GM19043 (cell line): Measurements from ENCODE around the gene PMIS2.
A peak's percentile ranks its signal among the peaks of the same experiment; 100 is the strongest.

Source experiments
- ATAC-seq: cut with Tn5 transposase; IDR thresholded peaks from one replicate; pipeline ENCODE4 v1.9.1; 2021; ENCODE audit warnings: low read depth; ENCODE audit not compliant: unreplicated experiment

Gene PMIS2

DNA sequence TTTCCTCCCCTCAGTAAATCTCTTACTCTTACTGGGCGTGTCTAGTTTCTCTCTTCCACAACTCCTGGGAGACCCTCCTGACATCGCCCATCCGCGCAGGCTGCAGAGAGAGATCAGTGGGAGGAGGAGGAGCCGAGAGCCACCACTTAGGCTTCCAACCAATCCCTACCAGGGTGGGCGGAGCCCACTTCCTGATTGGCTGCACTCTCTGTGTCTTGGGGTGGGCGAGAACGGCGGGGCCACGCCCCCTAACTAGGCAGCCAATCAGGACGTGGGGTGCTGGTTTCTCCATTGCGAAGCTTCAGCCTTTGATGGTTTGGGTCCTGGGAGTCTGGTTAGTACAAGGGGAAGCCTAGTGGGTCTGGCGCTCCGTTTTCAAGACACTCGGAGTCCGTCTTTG, at the start of gene PMIS2:
Gene PMIS2 (plus strand): TSS at position 326 of the 400 bp plus-strand sequence. CDS start 87 bp downstream, outside the sequence.
- no peak for ATAC-seq

GRCh38 chr19:35539314-35539713, 46.7 kb upstream of the PMIS2 start:
- ATAC-seq: no peak

DNA sequence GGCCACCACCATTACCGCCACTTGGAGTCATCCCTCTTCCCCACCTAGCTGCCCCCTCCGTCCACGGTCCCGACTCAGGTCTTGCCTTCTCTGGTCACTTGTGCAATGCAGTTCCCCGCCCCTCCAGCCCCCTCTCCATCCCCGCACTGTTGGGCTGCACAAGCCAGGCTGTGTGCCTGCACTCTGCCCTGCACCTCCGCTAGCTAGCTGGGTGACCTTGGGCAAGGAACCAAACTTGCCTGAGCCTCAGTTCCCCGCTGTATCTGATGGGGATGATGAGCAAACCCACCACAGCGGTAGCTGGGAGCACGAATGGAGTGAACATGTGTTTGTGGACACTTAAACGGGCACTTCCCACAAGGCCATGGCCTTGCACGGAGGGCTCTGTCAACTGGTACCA, 46.1 kb upstream of the PMIS2 start:
- ATAC-seq: no peak

DNA sequence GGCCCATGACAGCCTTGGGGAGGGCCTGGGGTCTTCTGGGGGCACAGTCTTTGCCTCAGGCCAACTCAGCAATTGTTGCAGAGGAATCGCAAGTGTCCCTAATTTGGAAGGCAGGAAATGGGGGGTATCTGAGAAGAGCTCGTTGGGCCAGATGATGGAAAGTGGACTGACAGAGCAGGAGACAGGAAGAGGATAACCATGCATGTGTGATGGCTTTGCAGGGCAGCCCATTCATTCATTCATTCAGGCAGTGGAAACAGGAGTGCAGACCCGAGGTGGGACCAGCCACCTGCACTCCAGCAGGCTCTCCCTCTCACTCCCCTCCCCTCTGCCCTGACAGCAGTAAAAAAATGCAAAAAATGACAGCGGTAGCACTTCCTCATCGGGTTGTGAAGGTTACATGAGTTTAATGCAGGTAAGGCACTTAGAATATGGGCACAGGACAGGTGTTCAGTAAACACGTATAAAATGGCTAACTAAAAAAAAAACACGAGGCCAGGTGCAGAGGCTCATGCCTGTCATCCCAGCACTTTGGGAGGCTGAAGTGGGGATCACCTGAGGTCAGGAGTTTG, 45.5 kb upstream of the PMIS2 start:
- no peak for ATAC-seq

- no peak for ATAC-seq
Measured at GRCh38 chr19:35542209-35542608, 43.8 kb upstream of the PMIS2 start.

GRCh38 chr19:35543280-35544109, 42.5 kb upstream of the PMIS2 start:
- no peak for ATAC-seq

- ATAC-seq: no peak
Measured at GRCh38 chr19:35544110-35544802, 41.7 kb upstream of the PMIS2 start.

DNA sequence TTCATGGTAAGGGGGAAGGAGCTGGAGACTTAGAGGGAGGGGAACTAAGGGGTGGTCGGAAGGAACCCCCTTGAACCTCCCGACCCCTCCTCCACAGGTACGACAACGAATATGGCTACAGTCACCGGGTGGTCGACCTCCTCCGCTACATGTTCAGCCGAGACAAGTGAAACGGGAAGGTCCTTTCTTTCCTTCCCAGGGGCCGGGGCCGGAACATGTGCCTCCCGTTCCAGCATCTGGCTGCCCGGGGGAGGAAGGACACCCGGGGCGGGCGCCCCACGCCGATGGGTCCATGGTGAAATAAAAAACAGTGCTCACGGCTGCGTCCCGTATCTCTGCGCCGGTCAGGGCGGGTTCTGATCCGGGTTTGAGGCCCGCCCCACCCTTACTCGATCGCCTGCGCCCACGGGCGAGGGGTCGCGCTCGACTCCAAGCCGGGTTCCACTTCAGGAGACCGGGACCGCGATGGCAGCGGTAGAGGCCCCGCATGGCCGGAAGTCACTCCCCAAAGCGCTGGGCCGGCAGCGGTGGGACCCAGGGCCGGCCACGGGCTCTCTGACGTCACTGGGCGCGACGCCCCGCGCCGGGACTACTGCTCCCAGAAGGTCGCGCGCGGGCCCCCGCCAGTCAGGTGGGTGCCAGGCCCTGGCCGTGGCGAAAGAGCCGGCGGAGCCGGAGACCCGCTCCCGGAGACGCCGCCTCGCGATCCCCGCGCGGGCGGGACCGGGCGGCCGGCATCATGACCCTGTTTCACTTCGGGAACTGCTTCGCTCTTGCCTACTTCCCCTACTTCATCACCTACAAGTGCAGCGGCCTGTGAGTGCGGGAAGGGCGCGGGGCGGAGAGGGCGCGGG, 40.7 kb upstream of the PMIS2 start, which contains the start of gene TMEM147:
Gene TMEM147 (plus strand): TSS at position 626 of the 854 bp plus-strand sequence. CDS start 114 bp downstream, at position 740.
- ATAC-seq: peak; percentile 81

GRCh38 chr19:35545855-35546381, 40.1 kb upstream of the PMIS2 start:
- ATAC-seq: peak; percentile 23

DNA sequence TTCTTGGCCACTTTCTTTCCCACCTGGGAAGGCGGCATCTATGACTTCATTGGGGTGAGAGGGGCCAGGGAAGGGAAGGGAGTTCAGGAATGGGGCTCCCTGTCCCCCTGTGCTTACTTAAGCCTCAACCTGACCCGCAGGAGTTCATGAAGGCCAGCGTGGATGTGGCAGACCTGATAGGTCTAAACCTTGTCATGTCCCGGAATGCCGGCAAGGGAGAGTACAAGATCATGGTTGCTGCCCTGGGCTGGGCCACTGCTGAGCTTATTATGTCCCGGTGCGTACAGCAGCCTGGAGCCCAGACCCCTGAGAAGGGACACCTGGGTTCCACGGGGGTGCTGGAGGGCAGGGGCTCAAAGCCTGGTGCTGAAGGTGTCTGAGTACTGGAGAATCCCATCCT, 39.4 kb upstream of the PMIS2 start:
- no peak for ATAC-seq

- ATAC-seq: no peak
Measured at GRCh38 chr19:35549174-35549788, 36.7 kb upstream of the PMIS2 start.

DNA sequence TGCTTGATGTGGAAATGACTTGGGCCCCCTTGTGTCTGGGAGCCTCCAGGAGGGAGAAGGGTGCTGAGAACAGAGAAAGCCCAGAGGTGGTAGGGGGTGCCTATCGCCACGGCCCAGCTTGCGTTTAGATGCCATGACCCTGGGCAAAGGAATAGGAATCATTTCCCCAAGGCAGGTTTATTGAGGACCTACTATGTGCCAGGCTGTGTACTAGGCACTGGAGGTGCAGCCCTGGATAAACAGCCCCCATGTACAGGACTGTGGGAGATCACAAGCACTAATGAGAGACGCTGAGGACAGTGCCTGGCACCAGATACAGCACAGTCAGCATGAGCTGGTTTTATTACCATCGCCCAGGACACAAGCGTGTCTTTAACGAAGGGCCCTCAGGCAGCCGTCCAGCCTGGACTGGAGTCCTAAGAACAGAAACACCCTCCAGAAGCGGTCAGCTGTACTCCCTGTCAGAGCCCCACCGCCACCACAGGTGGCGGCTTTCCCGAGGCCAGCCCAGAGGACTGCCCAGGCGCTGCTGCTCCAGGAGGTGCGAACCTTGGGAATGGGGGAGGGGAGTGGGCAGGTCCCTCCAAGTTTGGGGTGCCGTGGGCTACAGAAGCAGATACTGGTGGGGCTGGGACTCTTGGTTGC, 36.0 kb upstream of the PMIS2 start:
- ATAC-seq: no peak

DNA sequence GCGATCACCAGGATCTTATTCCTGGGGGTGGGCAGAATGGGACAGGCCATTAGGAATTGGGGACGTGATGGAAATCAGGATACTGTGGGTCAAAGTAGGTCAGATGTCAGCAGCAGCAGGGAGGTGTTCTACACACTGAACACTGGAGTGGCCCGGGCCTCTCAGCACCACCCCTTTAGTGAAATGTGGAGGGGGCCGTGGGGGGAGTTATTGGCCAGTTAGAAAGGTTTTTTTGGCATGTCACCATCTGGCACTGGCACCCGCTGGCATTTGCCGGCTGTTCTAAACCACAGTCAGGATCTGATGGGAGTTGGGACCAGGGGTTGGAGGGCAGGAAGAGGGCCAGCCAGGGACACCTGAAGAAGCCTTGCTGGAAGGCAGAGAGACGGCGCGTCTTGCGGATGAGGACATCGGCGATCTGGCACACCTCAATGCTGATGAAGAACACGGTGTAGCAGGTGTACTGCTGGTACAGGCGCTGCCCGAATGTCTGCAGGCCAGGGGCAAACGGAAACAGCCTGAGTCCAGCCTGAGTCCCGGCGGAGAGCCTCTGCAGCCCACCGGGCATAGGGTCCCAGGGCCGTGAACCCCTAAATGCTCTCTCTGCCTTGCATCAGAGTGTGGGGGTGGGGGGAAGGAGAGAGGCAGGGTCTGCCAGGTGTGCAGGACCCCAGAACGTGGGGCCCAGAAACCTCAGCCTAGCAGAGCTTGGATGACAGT, 34.7 kb upstream of the PMIS2 start:
- ATAC-seq: no peak

DNA sequence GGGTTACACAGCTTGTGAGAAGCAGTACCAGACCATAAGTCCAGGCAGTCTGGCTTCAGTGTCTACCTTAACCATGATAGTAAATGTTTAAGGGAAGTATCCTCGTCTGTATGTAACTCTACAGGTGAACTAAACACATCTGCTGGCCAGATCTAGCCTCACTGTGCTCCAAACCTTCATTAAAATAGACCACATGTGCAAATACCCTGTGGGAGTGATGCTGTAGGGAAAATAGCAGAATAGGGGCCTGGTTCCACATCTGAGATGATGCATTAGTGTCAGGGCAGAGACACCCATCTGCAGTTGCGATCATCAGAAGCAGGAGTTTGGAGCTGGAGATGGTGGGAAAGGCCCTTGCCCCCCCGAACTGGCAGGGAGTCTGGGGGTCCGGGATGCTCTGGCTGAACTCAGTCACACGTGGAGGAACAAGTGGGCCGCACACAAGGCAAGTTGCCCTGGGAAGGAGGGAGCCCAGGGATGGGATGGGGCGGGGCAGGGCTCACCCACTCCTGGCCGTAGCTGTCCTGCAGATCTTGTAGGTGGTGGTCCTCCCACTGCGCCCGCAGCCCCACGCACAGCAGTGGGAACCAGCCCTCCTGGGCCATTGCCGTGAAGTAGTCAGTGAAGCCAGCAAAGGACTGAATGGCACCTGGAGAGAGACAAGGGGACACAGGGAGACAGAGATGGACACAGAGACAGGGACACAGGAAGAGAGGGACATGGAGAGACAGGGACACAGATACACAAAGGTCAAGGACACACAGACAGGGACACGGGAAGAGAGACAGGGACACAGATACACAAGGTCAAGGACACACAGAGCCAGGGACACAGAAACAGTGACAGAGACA, 33.2 kb upstream of the PMIS2 start:
- no peak for ATAC-seq

DNA sequence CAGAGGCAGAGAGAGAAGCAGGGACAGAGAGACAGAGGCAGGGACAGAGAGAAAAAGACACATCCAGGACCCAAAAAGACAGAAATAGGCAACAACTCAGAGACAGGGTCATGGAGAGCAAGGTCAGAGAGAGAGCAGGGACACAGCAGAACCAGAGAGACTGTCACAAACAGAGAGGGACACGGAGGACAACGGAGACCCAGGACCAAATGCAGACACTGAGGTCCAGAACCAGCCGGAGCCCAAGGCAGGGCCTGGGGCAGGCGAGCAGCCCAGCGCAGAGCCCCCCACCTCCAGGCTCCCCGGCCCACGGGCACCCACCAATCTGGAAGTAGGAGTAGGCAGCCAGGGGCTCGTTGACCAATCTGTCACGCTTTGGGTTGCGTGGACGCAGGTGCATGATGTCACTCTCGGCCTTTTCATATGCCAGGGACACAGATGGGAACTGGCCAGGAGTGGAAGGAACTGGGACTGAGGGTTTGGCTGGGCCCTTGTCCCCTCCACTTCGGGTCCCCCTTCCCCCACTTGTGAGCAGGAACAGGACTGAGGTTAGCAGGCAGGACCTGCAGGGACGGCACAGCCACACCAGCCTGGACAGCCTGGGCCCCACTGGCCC, 32.5 kb upstream of the PMIS2 start:
- ATAC-seq: no peak

DNA sequence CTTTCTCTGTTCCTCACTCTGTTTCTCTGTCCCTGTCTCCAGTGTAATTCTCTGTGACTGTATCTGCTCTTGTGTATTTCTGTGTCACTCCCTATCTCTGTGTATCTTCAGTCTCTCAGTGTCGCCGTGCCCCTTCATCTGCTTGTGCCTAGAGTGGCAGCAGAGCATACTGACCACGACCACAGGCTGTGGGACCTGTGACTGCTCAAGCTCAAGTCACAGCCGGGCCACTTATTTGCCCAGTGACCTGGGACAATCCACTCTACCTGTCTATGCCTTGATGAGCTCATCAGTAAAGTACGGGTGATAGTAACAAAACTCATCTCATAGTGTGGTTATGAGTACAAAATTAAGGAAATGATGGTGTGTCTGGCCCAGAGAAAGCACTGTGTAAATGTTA, 31.9 kb upstream of the PMIS2 start:
- ATAC-seq: no peak

DNA sequence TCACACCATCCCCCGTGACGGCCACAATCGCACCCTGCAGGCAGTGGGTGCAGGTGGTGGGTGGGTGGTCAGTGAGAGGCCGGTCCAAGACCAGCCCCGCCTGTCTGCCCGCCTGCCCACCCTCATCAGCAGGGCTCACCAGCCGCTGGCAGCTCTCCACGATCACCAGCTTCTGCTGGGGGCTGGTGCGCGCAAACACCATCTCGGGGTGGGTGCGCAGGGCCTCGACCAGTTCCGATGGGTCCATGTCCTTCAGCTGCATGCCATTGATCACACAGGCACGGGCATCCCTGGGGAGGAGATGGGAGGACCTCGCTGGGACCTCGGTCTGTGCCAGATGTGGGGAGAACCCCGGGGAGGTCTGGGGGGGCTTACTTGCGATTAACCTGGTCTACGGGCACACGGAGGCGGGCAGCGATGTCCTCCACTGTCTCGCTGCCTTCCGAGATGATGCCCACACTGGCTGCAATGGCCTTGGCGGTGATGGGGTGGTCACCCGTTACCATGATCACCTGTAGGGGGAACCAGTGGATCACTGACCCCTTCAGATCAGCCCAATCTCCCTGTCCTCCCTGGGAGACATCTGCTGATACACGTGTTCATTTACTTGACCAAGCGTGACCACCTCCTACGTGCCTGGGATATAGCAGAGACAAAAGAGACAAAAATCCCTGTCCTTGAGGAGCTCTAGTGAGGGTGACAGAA, 30.5 kb upstream of the PMIS2 start:
- no peak for ATAC-seq
